Measurements from ENCODE around the gene UBE2QL1.

Gene UBE2QL1

GRCh38 chr5:6450319-6450833 lies 1.7 kb downstream of the UBE2QL1 start:
- DNase-seq (ENCODE audit: low read depth, low spot score), result no peak
- H3K4me3 ChIP-seq (ENCODE audit: low read length), result no peak overlapping the region

GRCh38 chr5:6452622-6453504 lies 4.2 kb downstream of the UBE2QL1 start:
- H3K4me3 ChIP-seq (ENCODE audit: low read length), result no peak overlapping the region
- DNase-seq (ENCODE audit: low read depth, low spot score), result no peak

GRCh38 chr5:6453937-6454560 lies 5.4 kb downstream of the UBE2QL1 start:
- no peak overlapping the region for H3K4me3 ChIP-seq (ENCODE audit: low read length)
- no peak for DNase-seq (ENCODE audit: low read depth, low spot score)

- DNase-seq (ENCODE audit: low read depth, low spot score), result no peak
- no peak overlapping the region for H3K4me3 ChIP-seq (ENCODE audit: low read length)
These were observed 6.0 kb downstream of the UBE2QL1 start for GRCh38 chr5:6454628-6455053.

- H3K4me3 ChIP-seq (ENCODE audit: low read length), result no peak overlapping the region
- no peak for DNase-seq (ENCODE audit: low read depth, low spot score)
These were observed 7.0 kb downstream of the UBE2QL1 start for GRCh38 chr5:6455571-6456200.

GRCh38 chr5:6456766-6457370 lies 8.2 kb downstream of the UBE2QL1 start:
- no peak overlapping the region for H3K4me3 ChIP-seq (ENCODE audit: low read length)
- no peak for DNase-seq (ENCODE audit: low read depth, low spot score)

- H3K4me3 ChIP-seq (ENCODE audit: low read length), result no peak overlapping the region
- DNase-seq (ENCODE audit: low read depth, low spot score), result no peak
These were observed 8.9 kb downstream of the UBE2QL1 start for GRCh38 chr5:6457592-6457991.

- H3K4me3 ChIP-seq (ENCODE audit: low read length), result no peak overlapping the region
- DNase-seq (ENCODE audit: low read depth, low spot score), result no peak
These were observed 10.2 kb downstream of the UBE2QL1 start for GRCh38 chr5:6458833-6459232.

GRCh38 chr5:6459896-6460295 lies 11.2 kb downstream of the UBE2QL1 start:
- no peak for DNase-seq (ENCODE audit: low read depth, low spot score)
- no peak overlapping the region for H3K4me3 ChIP-seq (ENCODE audit: low read length)

- H3K4me3 ChIP-seq (ENCODE audit: low read length), result no peak overlapping the region
- DNase-seq (ENCODE audit: low read depth, low spot score), result no peak
These were observed 12.3 kb downstream of the UBE2QL1 start for GRCh38 chr5:6461006-6461405.

GRCh38 chr5:6461793-6462650 lies 13.4 kb downstream of the UBE2QL1 start:
- H3K4me3 ChIP-seq (ENCODE audit: low read length), result no peak overlapping the region

GRCh38 chr5:6462671-6463070 lies 14.0 kb downstream of the UBE2QL1 start:
- DNase-seq (ENCODE audit: low read depth, low spot score), result no peak
- H3K4me3 ChIP-seq (ENCODE audit: low read length), result no peak overlapping the region

More at GRCh38 chr5:6461793-6462650, 13.4 kb downstream of the UBE2QL1 start:
- DNase-seq (ENCODE audit: low read depth, low spot score), result no peak

- no peak for DNase-seq (ENCODE audit: low read depth, low spot score)
These were observed 15.8 kb downstream of the UBE2QL1 start for GRCh38 chr5:6464441-6464840.

GRCh38 chr5:6465831-6466790 lies 17.5 kb downstream of the UBE2QL1 start:
- no peak for DNase-seq (ENCODE audit: low read depth, low spot score)
- H3K4me3 ChIP-seq (ENCODE audit: low read length), result no peak overlapping the region

More at GRCh38 chr5:6464441-6464840, 15.8 kb downstream of the UBE2QL1 start:
- no peak overlapping the region for H3K4me3 ChIP-seq (ENCODE audit: low read length)

- no peak for DNase-seq (ENCODE audit: low read depth, low spot score)
- no peak overlapping the region for H3K4me3 ChIP-seq (ENCODE audit: low read length)
These were observed 18.4 kb downstream of the UBE2QL1 start for GRCh38 chr5:6466975-6467567.

GRCh38 chr5:6467591-6467990 lies 18.9 kb downstream of the UBE2QL1 start:
- DNase-seq (ENCODE audit: low read depth, low spot score), result no peak
- H3K4me3 ChIP-seq (ENCODE audit: low read length), result no peak overlapping the region

GRCh38 chr5:6468104-6468503 lies 19.4 kb downstream of the UBE2QL1 start:
- no peak for DNase-seq (ENCODE audit: low read depth, low spot score)
- H3K4me3 ChIP-seq (ENCODE audit: low read length), result no peak overlapping the region

Data from Jurkat, Clone E6-1 (cell line).